H1 (cell line): ENCODE results near the gene PDS5A. TPM values are rescaled to one million over a fixed set of nuclear protein-coding genes. Genes with fewer than 3 reads are reported as not detected.
"Not testable (repeated sequence)": the region's sequence is repeated elsewhere in the genome, so short reads cannot be mapped to it uniquely, and the experiment has no call there.

Experiments
- CTCF ChIA-PET: fragments of 300-600 bp; sonication (Branson Sonifier 250); formaldehyde crosslinking; loops from one replicate; lab custom pipeline; 2021; ENCODE audit not compliant: partially characterized antibody; lab: Charles Lee
- POLR2A ChIA-PET: fragments of 300-600 bp; sonication (Branson Sonifier 250); formaldehyde crosslinking; loops from one replicate; lab custom pipeline; 2021; ENCODE audit warnings: inconsistent platforms; ENCODE audit not compliant: partially characterized antibody; lab: Charles Lee
- DNase-seq, 2 experiments: peaks; one replicate each; pipeline versions ENCODE4 v3.0.0 to v3.0.0-alpha.2; 2010 to 2022; ENCODE audit warnings: low spot score in 2 of 2, low read depth in 1 of 2, mixed read lengths in 1 of 2
- FAIRE-seq: peaks from 2 replicates; lab custom pipeline; 2011; peaks lifted over from hg19 to GRCh38; lab: Jason Lieb, UNC
- H2AFZ ChIP-seq: 2 replicates; pipeline ENCODE4 v1.8.1; 2012; ENCODE audit warnings: low read length, inconsistent platforms
- H2AK5ac ChIP-seq: 2 replicates; pipeline ENCODE4 v1.6.1; 2013; ENCODE audit warnings: low read depth, low read length
- H2BK120ac ChIP-seq: replicated peaks from 2 replicates; pipeline ENCODE3; 2013; ENCODE audit warnings: low read depth, low read length, inconsistent platforms
- H2BK12ac ChIP-seq: 2 replicates; pipeline ENCODE4 v1.6.1; 2013; ENCODE audit warnings: low read depth, low read length
- H2BK15ac ChIP-seq: 2 replicates; pipeline ENCODE4 v1.6.1; 2013; ENCODE audit warnings: low read length
- H2BK20ac ChIP-seq: 2 replicates; pipeline ENCODE4 v1.6.1; 2013; ENCODE audit warnings: low read length
- H2BK5ac ChIP-seq: 2 replicates; pipeline ENCODE4 v1.6.1; 2013; ENCODE audit warnings: low read depth, low read length
- H3K14ac ChIP-seq: 2 replicates; pipeline ENCODE4 v1.6.1; 2013; ENCODE audit warnings: inconsistent platforms; ENCODE audit not compliant: insufficient read length
- H3K18ac ChIP-seq: 2 replicates; pipeline ENCODE4 v1.6.1; 2013; ENCODE audit warnings: low read length; ENCODE audit errors: extremely low read depth
- H3K23ac ChIP-seq: 2 replicates; pipeline ENCODE4 v1.6.1; 2013; ENCODE audit warnings: inconsistent platforms; ENCODE audit not compliant: insufficient read length
- H3K23me2 ChIP-seq: 2 replicates; pipeline ENCODE4 v1.6.1; 2013; ENCODE audit warnings: low read depth, low read length
- H3K27ac ChIP-seq: 2 replicates; pipeline ENCODE4 v1.6.1; 2011; ENCODE audit warnings: low read depth, low read length, inconsistent platforms
- H3K27me3 ChIP-seq, 4 experiments: replicated peaks in 1 of 4; 1 replicate in 1 of 4; 2 replicates in 3 of 4; pipeline versions ENCODE4 v1.6.1 to v1.8.1; 2011 to 2013; ENCODE audit warnings: low read length in 3 of 4, mild to moderate bottlenecking in 3 of 4, inconsistent platforms in 2 of 4, mixed read lengths in 2 of 4, moderate library complexity in 1 of 4; ENCODE audit not compliant: control insufficient read depth in 3 of 4, insufficient read depth in 3 of 4; ENCODE audit errors: extremely low read depth in 1 of 4
- H3K36me3 ChIP-seq, 4 experiments: 2 replicates each; pipeline versions ENCODE4 v1.6.1 to v1.8.1; 2011 to 2013; ENCODE audit warnings: mild to moderate bottlenecking in 4 of 4, low read length in 3 of 4, moderate library complexity in 2 of 4, control low read depth in 1 of 4, inconsistent platforms in 1 of 4; ENCODE audit not compliant: insufficient read depth in 4 of 4, control insufficient read depth in 2 of 4
- H3K4ac ChIP-seq: replicated peaks from 2 replicates; pipeline ENCODE3; 2013; ENCODE audit warnings: low read length, low read depth, mixed read lengths, inconsistent platforms; ENCODE audit not compliant: insufficient read length
- H3K4me1 ChIP-seq, 4 experiments: replicated peaks in 1 of 4; 1 replicate in 1 of 4; 2 replicates in 3 of 4; pipeline versions ENCODE4 v1.6.1 to v1.8.1; 2011 to 2013; ENCODE audit warnings: low read length in 3 of 4, inconsistent platforms in 2 of 4, mixed read lengths in 1 of 4; ENCODE audit not compliant: insufficient read depth in 4 of 4, control insufficient read depth in 3 of 4
- H3K4me2 ChIP-seq, 2 experiments: 2 replicates each; pipeline versions ENCODE4 v1.6.1 to v1.8.1; 2011 to 2013; ENCODE audit warnings: low read depth in 2 of 2, low read length in 2 of 2, control low read depth in 1 of 2, inconsistent platforms in 1 of 2, mild to moderate bottlenecking in 1 of 2; ENCODE audit not compliant: insufficient read depth in 1 of 2
- H3K4me3 ChIP-seq, 4 experiments: fragments of 200-600, 300-600 bp in 1 of 4; sonication (generic), shearing (Covaris generic), sonication (Bioruptor Twin) in 1 of 4; 2 replicates each; pipeline versions ENCODE4 v1.5.1 to v1.8.1; 2011 to 2016; ENCODE audit warnings: low read length in 4 of 4, low read depth in 3 of 4, control low read depth in 2 of 4, inconsistent platforms in 2 of 4, mild to moderate bottlenecking in 2 of 4, mixed read lengths in 1 of 4, moderate library complexity in 1 of 4; ENCODE audit not compliant: insufficient read depth in 2 of 4; ENCODE audit errors: extremely low read depth in 1 of 4
- H3K56ac ChIP-seq: replicated peaks from 2 replicates; pipeline ENCODE3; 2013; ENCODE audit warnings: low read depth, mild to moderate bottlenecking, mixed read lengths, low read length, inconsistent platforms; ENCODE audit not compliant: insufficient read length
- H3K79me1 ChIP-seq: 2 replicates; pipeline ENCODE4 v1.6.1; 2013; ENCODE audit warnings: low read depth, low read length, control low read depth
- H3K79me2 ChIP-seq, 2 experiments: 2 replicates each; pipeline versions ENCODE4 v1.6.1 to v1.8.1; 2012 to 2013; ENCODE audit warnings: low read length in 2 of 2, mild to moderate bottlenecking in 2 of 2, inconsistent platforms in 1 of 2; ENCODE audit not compliant: insufficient read depth in 2 of 2, control insufficient read depth in 1 of 2
- H3K9ac ChIP-seq, 4 experiments: replicated peaks in 1 of 4; 1 replicate in 1 of 4; 2 replicates in 3 of 4; pipeline versions ENCODE4 v1.6.1 to v1.8.1; 2011 to 2013; ENCODE audit warnings: low read depth in 3 of 4, low read length in 3 of 4, control low read depth in 2 of 4, mild to moderate bottlenecking in 2 of 4, moderate library complexity in 2 of 4, inconsistent platforms in 1 of 4; ENCODE audit errors: extremely low read depth in 1 of 4
- H3K9me3 ChIP-seq, 2 experiments: 2 replicates each; pipeline versions ENCODE4 v1.6.1 to v1.8.1; 2012 to 2013; ENCODE audit warnings: mild to moderate bottlenecking in 2 of 2, moderate library complexity in 2 of 2, control low read depth in 1 of 2, inconsistent platforms in 1 of 2, low read depth in 1 of 2, low read length in 1 of 2, mixed read lengths in 1 of 2; ENCODE audit not compliant: insufficient read depth in 2 of 2
- H4K20me1 ChIP-seq, 2 experiments: replicated peaks in 1 of 2; 2 replicates each; pipeline versions ENCODE3 to v1.8.1; 2011 to 2013; ENCODE audit warnings: inconsistent platforms in 2 of 2, low read length in 2 of 2, mild to moderate bottlenecking in 1 of 2; ENCODE audit not compliant: insufficient read depth in 2 of 2, control insufficient read depth in 1 of 2
- H4K5ac ChIP-seq: 2 replicates; pipeline ENCODE4 v1.6.1; 2013; ENCODE audit warnings: low read length, low read depth, mixed read lengths, inconsistent platforms; ENCODE audit not compliant: insufficient read length
- H4K8ac ChIP-seq: 2 replicates; pipeline ENCODE4 v1.8.0; 2013; ENCODE audit warnings: mild to moderate bottlenecking, moderate library complexity, low read length, inconsistent platforms; ENCODE audit not compliant: insufficient read depth; ENCODE audit errors: extremely low read depth
- H4K91ac ChIP-seq: replicated peaks from 2 replicates; pipeline ENCODE3; 2013; ENCODE audit warnings: low read length, mixed read lengths, inconsistent platforms; ENCODE audit not compliant: insufficient read length
- ASH2L ChIP-seq: fragments of 200-600, 300-600 bp; sonication (generic); IDR thresholded peaks from one replicate; pipeline ENCODE4 v1.7.1; 2017; ENCODE audit warnings: low read length
- KDM1A ChIP-seq: fragments of 200-600, 300-600 bp; sonication (generic); IDR thresholded peaks from 2 replicates; pipeline ENCODE4 v1.7.1; 2016; ENCODE audit warnings: mild to moderate bottlenecking, low read length, borderline replicate concordance
- RNF2 ChIP-seq: fragments of 200-900, 300-1000 bp; sonication (generic); IDR thresholded peaks from 2 replicates; pipeline ENCODE4 v1.7.1; 2016; ENCODE audit warnings: borderline replicate concordance, low read depth, mild to moderate bottlenecking, antibody characterized with exemption, low read length; ENCODE audit not compliant: poor library complexity, severe bottlenecking; ENCODE audit errors: missing control alignments
- WGBS, 2 experiments: shearing (Covaris generic) in 1 of 2; methylation state at CpG; one replicate each; pipeline versions ENCODE4 v1.1.6 to v1.1.7; 2013 to 2015; ENCODE audit warnings: low lambda C conversion rate in 2 of 2, mixed read lengths in 2 of 2, inconsistent platforms in 1 of 2, low coverage in 1 of 2, missing lambda C conversion rate in 1 of 2; ENCODE audit not compliant: insufficient replicate concordance in 2 of 2, insufficient coverage in 1 of 2, insufficient read length in 1 of 2; ENCODE audit errors: extremely low coverage in 1 of 2, missing lambda C conversion rate in 1 of 2; 5-methylcytosine and 5-hydroxymethylcytosine counted together
- polyA plus RNA-seq, 7 experiments: library from polyadenylated mRNA; depleted of rRNA in 3 of 7; stranded (reverse) in 5 of 7; unstranded in 2 of 7; fragments of >200 nt in 5 of 7; fragments of 200-250 nt in 2 of 7; gene quantifications; 1 replicate in 5 of 7; 2 replicates in 1 of 7; 4 replicates in 1 of 7; pipeline versions ENCODE4 v1.2.1 to v1.2.3, GENCODE V29; 2011 to 2013; ENCODE audit warnings: missing spikeins in 2 of 7, mixed read lengths in 2 of 7
- total RNA-seq: library from RNA; stranded (reverse); fragmentation: NEBNext Ultra II Directional; extraction: Animal tissue kit (Norgen Biotek cat#: 25700); gene quantifications from 2 replicates; pipeline ENCODE4 v1.2.1, GENCODE V29; 2021
- TF ChIP-seq, protein P1 (sequence below): IDR thresholded peaks from 2 replicates; pipeline ENCODE4 v1.6.1; 2012; ENCODE audit warnings: inconsistent platforms

Gene PDS5A
- total and polyA plus RNA-seq, 2 of the 8 experiments (the other 6 are each of a cell fraction or from before 2014, with no cell fraction given) = 15.5 to 76.6 TPM

DNA sequence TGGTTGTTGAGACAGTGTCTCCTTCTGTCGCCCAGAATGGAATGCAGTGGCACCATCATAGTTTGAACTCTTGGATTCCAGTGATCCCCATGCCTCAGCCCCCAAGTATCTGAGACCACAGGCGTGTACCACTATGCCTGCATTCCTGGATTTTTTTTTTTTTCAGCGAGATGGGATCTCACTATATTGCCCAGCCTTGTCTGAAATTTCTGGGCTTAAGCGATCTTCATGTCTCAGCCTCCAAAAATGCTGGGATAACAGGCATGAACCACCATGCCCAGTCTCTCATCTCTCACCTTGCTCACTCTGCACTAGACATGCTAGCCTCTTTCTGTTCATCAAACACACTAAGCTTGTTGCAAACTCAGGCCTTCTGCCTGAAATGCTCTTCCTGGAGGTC is 175.7 kb downstream of the PDS5A start (continued):
- TF ChIP-seq RNF2 (no peak), KDM1A (no peak), ASH2L (no peak)
- TF ChIP-seq, protein P1, sequence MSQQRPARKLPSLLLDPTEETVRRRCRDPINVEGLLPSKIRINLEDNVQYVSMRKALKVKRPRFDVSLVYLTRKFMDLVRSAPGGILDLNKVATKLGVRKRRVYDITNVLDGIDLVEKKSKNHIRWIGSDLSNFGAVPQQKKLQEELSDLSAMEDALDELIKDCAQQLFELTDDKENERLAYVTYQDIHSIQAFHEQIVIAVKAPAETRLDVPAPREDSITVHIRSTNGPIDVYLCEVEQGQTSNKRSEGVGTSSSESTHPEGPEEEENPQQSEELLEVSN = no peak

DNA sequence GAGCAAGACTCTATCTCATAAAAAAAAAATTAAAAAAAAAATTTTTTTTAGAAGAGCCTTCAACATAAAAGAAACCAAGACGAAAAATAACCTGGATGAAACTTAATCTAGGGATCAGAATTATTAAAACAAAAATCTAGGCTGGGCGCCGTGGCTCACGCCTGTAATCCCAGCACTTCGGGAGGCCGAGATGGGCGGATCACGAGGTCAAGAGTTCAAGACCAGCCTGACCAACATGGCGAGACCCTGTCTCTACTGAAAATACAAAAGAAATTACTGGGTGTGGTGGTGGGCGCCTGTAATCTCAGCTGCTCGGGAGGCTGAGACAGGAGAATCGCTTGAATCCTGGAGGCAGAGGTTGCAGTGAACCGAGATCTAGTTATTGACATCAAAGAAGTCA is 184.7 kb downstream of the PDS5A start:
- WGBS, 2 experiments = 95% methylated on average over 13 of the region's 13 CpGs; no CpG with 5 or more reads in 1 of the 2 experiments
- CTCF ChIA-PET, H2AFZ ChIP-seq: not testable (repeated sequence)

More for the DNA sequence above, 184.7 kb downstream of the PDS5A start:
- H2BK20ac ChIP-seq, H3K18ac ChIP-seq, H3K27ac ChIP-seq, POLR2A ChIA-PET, H3K79me2 ChIP-seq, H3K36me3 ChIP-seq, H3K4ac ChIP-seq, H2BK5ac ChIP-seq, H4K8ac ChIP-seq, H3K4me2 ChIP-seq, H4K5ac ChIP-seq, H4K20me1 ChIP-seq, H3K23me2 ChIP-seq, H3K56ac ChIP-seq, H3K4me1 ChIP-seq, H3K9me3 ChIP-seq, DNase-seq, H3K9ac ChIP-seq, H2AK5ac ChIP-seq, H3K79me1 ChIP-seq, FAIRE-seq, H2BK120ac ChIP-seq, H3K27me3 ChIP-seq, H3K23ac ChIP-seq, H3K14ac ChIP-seq, H2BK12ac ChIP-seq, H3K4me3 ChIP-seq, H4K91ac ChIP-seq, H2BK15ac ChIP-seq: not testable (repeated sequence)
